HepG2 (cell line): ENCODE measurements around the gene GAN. TPM values are rescaled to one million over a fixed set of nuclear protein-coding genes. Genes with fewer than 3 reads are reported as not detected.

Experiments used
- ETV5 ChIP-seq: IDR thresholded peaks from 2 replicates; pipeline ENCODE4 v1.6.1; 2018; ENCODE audit warnings: missing biosample characterization, missing genetic modification reagents, inconsistent platforms, borderline replicate concordance
- HNRNPLL ChIP-seq: fragments of 200-400 bp; formaldehyde crosslinking; IDR thresholded peaks from 2 replicates; pipeline ENCODE4 v1.6.1; 2017; ENCODE audit warnings: mild to moderate bottlenecking, low read depth, low read length; ENCODE audit not compliant: poor library complexity, severe bottlenecking
- HOXA3 ChIP-seq: sonication (generic); formaldehyde crosslinking; IDR thresholded peaks from 2 replicates; pipeline ENCODE4 v1.5.0; 2020; ENCODE audit warnings: missing genetic modification reagents
- IRF2 ChIP-seq: IDR thresholded peaks from 2 replicates; pipeline ENCODE4 v1.6.1; 2018; ENCODE audit warnings: missing genetic modification reagents, missing compliant biosample characterization
- KDM5A ChIP-seq: fragments of 200-600 bp; sonication (generic); IDR thresholded peaks from 2 replicates; pipeline ENCODE4 v1.7.0; 2018; ENCODE audit warnings: antibody characterized with exemption, mild to moderate bottlenecking, low read length, borderline replicate concordance
- MIXL1 ChIP-seq: IDR thresholded peaks from 2 replicates; pipeline ENCODE4 v1.6.1; 2016
- MTA1 ChIP-seq: sonication (generic); formaldehyde crosslinking; IDR thresholded peaks from 2 replicates; pipeline ENCODE4 v1.4.0; 2020; ENCODE audit warnings: missing genetic modification reagents, mild to moderate bottlenecking, borderline replicate concordance
- MTF2 ChIP-seq: sonication (generic); formaldehyde crosslinking; IDR thresholded peaks from 2 replicates; pipeline ENCODE4 v1.5.0; 2020; ENCODE audit warnings: missing genetic modification reagents, borderline replicate concordance
- NFYC ChIP-seq: IDR thresholded peaks from 2 replicates; pipeline ENCODE4 v1.6.1; 2016; ENCODE audit warnings: missing genetic modification reagents, missing compliant biosample characterization
- ZNF138 ChIP-seq: sonication (generic); formaldehyde crosslinking; IDR thresholded peaks from 2 replicates; pipeline ENCODE4 v1.5.0; 2020; ENCODE audit warnings: mild to moderate bottlenecking, low read depth, missing genetic modification reagents
- ZNF484 ChIP-seq: sonication (generic); formaldehyde crosslinking; IDR thresholded peaks from 2 replicates; pipeline ENCODE4 v1.5.1; 2020; ENCODE audit warnings: mild to moderate bottlenecking, low read depth, missing genetic modification reagents, borderline replicate concordance
- ZNF660 ChIP-seq: sonication (generic); formaldehyde crosslinking; IDR thresholded peaks from 2 replicates; pipeline ENCODE4 v1.5.1; 2020; ENCODE audit warnings: mild to moderate bottlenecking, low read depth, missing genetic modification reagents, borderline replicate concordance
- ZNF724P ChIP-seq: sonication (generic); formaldehyde crosslinking; IDR thresholded peaks from 2 replicates; pipeline ENCODE4 v1.8.0; 2022; ENCODE audit warnings: missing genetic modification reagents, borderline replicate concordance
- polyA plus RNA-seq, 8 experiments: library from polyadenylated mRNA; depleted of rRNA in 3 of 8; stranded (reverse) in 7 of 8; unstranded in 1 of 8; fragments of >200 nt; fragmentation: Illumina TruSeq in 4 of 8; extraction: Trizol in 4 of 8; gene quantifications; 2 replicates each; pipeline versions ENCODE4 v1.2.1 to v1.2.3, GENCODE V29; 2011 to 2016; ENCODE audit warnings: low read depth in 4 of 8, missing spikeins in 1 of 8, mixed read lengths in 1 of 8; ENCODE audit not compliant: insufficient read depth in 1 of 8
- total RNA-seq, 5 experiments: library from RNA; depleted of rRNA; stranded (reverse); fragments of >200 nt; fragmentation: Illumina TruSeq; extraction: Trizol; gene quantifications; 2 replicates each; pipeline ENCODE4 v1.2.3, GENCODE V29; 2016; ENCODE audit warnings: low read depth in 1 of 5
- TF ChIP-seq, protein P1 (sequence below): IDR thresholded peaks from 2 replicates; pipeline ENCODE4 v1.6.1; 2012; ENCODE audit warnings: inconsistent platforms
- TF ChIP-seq, protein P2 (sequence below): sonication (generic); formaldehyde crosslinking; IDR thresholded peaks from 2 replicates; pipeline ENCODE4 v1.4.0; 2020; ENCODE audit warnings: mild to moderate bottlenecking, missing genetic modification reagents
- TF ChIP-seq, protein P3 (sequence below): sonication (generic); formaldehyde crosslinking; IDR thresholded peaks from 2 replicates; pipeline ENCODE4 v1.4.0; 2020; ENCODE audit warnings: missing genetic modification reagents, borderline replicate concordance
- TF ChIP-seq, protein P4 (sequence below): sonication (generic); formaldehyde crosslinking; IDR thresholded peaks from 2 replicates; pipeline ENCODE4 v1.4.0; 2020; ENCODE audit warnings: missing genetic modification reagents, borderline replicate concordance
- TF ChIP-seq, protein P5 (sequence below): sonication (generic); formaldehyde crosslinking; IDR thresholded peaks from 2 replicates; pipeline ENCODE4 v1.5.1; 2020; ENCODE audit warnings: missing genetic modification reagents, mild to moderate bottlenecking, borderline replicate concordance
- TF ChIP-seq, protein P6 (sequence below): sonication (generic); formaldehyde crosslinking; IDR thresholded peaks from 2 replicates; pipeline ENCODE4 v1.4.0; 2020; ENCODE audit warnings: mild to moderate bottlenecking, missing genetic modification reagents

Gene GAN
- total and polyA plus RNA-seq, 2 of the 13 experiments (the other 11 are each of a cell fraction or from before 2014, with no cell fraction given): 4.3 to 11.0 TPM

DNA sequence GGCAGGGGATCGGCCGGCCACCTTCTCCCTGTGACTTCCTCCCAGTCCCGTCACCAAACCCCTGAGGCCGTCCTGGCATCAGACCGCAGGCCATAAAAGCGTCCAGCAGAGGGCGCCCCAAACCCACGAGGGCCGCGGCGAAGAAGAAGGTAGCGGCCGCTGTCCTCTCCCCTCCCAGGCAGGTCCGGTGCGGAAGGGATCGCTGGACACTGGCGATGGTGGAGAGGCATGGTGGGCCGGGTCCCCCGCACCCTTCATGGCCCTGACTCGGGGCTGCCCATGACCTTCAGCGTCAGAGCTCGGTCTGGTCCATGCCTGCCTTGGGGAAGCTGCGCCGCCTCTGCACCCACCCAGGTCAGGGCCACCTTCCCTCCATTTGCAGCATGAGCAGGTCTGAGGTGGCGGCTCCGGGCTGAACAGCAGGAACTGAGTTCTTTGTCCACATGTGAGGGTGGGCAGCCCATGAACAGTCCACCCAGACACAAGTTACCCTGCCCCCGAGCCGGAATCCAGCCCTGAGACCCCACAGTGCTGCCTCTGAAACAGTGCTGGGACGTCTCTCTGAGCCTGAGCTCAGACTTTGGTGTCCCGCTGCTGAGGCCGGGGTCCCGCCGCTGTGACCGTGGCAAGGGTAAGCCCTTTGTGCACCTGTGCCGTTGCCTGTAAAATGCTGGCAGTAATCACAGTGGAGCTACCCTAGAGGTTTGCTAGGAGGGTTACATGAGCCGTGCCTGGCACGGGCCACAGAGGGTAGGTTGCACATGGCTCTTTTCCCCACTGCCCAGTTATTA lies 89.0 kb downstream of the GAN start (continued):
- TF ChIP-seq, protein P1, sequence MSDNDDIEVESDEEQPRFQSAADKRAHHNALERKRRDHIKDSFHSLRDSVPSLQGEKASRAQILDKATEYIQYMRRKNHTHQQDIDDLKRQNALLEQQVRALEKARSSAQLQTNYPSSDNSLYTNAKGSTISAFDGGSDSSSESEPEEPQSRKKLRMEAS: peak; percentile 59; the same call in 1 of the 2 replicates
- TF ChIP-seq, protein P2, sequence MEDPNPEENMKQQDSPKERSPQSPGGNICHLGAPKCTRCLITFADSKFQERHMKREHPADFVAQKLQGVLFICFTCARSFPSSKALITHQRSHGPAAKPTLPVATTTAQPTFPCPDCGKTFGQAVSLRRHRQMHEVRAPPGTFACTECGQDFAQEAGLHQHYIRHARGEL: no peak
- peak; percentile 88; the same call in 1 of the 2 replicates for TF ChIP-seq MTA1 (CRISPR knock-in tag)
- 0 out of 2 replicates have a peak, but pooled peaks have one; percentile 73 for TF ChIP-seq ZNF724P (CRISPR knock-in tag)
- TF ChIP-seq, protein P3, sequence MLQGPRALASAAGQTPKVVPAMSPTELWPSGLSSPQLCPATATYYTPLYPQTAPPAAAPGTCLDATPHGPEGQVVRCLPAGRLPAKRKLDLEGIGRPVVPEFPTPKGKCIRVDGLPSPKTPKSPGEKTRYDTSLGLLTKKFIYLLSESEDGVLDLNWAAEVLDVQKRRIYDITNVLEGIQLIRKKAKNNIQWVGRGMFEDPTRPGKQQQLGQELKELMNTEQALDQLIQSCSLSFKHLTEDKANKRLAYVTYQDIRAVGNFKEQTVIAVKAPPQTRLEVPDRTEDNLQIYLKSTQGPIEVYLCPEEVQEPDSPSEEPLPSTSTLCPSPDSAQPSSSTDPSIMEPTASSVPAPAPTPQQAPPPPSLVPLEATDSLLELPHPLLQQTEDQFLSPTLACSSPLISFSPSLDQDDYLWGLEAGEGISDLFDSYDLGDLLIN (CRISPR knock-in tag): no peak
- no peak for TF ChIP-seq KDM5A
- TF ChIP-seq HNRNPLL: peak; percentile 68
- TF ChIP-seq HOXA3 (CRISPR knock-in tag): peak; percentile 59; the same call in 1 of the 2 replicates
- TF ChIP-seq, protein P4, sequence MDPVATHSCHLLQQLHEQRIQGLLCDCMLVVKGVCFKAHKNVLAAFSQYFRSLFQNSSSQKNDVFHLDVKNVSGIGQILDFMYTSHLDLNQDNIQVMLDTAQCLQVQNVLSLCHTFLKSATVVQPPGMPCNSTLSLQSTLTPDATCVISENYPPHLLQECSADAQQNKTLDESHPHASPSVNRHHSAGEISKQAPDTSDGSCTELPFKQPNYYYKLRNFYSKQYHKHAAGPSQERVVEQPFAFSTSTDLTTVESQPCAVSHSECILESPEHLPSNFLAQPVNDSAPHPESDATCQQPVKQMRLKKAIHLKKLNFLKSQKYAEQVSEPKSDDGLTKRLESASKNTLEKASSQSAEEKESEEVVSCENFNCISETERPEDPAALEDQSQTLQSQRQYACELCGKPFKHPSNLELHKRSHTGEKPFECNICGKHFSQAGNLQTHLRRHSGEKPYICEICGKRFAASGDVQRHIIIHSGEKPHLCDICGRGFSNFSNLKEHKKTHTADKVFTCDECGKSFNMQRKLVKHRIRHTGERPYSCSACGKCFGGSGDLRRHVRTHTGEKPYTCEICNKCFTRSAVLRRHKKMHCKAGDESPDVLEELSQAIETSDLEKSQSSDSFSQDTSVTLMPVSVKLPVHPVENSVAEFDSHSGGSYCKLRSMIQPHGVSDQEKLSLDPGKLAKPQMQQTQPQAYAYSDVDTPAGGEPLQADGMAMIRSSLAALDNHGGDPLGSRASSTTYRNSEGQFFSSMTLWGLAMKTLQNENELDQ (CRISPR knock-in tag): no peak
- no peak for TF ChIP-seq ZNF484
- peak; percentile 62 for TF ChIP-seq ETV5 (CRISPR knock-in tag)
- peak; percentile 45; the same call in 1 of the 2 replicates for TF ChIP-seq ZNF138 (CRISPR knock-in tag)
- TF ChIP-seq, protein P5, sequence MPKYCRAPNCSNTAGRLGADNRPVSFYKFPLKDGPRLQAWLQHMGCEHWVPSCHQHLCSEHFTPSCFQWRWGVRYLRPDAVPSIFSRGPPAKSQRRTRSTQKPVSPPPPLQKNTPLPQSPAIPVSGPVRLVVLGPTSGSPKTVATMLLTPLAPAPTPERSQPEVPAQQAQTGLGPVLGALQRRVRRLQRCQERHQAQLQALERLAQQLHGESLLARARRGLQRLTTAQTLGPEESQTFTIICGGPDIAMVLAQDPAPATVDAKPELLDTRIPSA: peak; percentile 45; the same call in 1 of the 2 replicates
- TF ChIP-seq, protein P6, sequence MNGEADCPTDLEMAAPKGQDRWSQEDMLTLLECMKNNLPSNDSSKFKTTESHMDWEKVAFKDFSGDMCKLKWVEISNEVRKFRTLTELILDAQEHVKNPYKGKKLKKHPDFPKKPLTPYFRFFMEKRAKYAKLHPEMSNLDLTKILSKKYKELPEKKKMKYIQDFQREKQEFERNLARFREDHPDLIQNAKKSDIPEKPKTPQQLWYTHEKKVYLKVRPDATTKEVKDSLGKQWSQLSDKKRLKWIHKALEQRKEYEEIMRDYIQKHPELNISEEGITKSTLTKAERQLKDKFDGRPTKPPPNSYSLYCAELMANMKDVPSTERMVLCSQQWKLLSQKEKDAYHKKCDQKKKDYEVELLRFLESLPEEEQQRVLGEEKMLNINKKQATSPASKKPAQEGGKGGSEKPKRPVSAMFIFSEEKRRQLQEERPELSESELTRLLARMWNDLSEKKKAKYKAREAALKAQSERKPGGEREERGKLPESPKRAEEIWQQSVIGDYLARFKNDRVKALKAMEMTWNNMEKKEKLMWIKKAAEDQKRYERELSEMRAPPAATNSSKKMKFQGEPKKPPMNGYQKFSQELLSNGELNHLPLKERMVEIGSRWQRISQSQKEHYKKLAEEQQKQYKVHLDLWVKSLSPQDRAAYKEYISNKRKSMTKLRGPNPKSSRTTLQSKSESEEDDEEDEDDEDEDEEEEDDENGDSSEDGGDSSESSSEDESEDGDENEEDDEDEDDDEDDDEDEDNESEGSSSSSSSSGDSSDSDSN: peak; percentile 94
- TF ChIP-seq NFYC (CRISPR knock-in tag): no peak
- no peak for TF ChIP-seq ZNF660 (CRISPR knock-in tag)
- TF ChIP-seq IRF2 (CRISPR knock-in tag): peak; percentile 84
- TF ChIP-seq MIXL1 (CRISPR knock-in tag): 0 out of 2 replicates have a peak, but pooled peaks have one; percentile 20
- TF ChIP-seq MTF2 (CRISPR knock-in tag): peak; percentile 96; the same call in 1 of the 2 replicates
